ENCODE measurements around the gene EN2. TPM values are rescaled to one million over a fixed set of nuclear protein-coding genes. Genes with fewer than 3 reads are reported as not detected.
A peak's percentile ranks its signal among the peaks of the same experiment; 100 is the strongest.

The EN2 gene
- total RNA-seq, 2 experiments from 2014 or later = not detected

DNA sequence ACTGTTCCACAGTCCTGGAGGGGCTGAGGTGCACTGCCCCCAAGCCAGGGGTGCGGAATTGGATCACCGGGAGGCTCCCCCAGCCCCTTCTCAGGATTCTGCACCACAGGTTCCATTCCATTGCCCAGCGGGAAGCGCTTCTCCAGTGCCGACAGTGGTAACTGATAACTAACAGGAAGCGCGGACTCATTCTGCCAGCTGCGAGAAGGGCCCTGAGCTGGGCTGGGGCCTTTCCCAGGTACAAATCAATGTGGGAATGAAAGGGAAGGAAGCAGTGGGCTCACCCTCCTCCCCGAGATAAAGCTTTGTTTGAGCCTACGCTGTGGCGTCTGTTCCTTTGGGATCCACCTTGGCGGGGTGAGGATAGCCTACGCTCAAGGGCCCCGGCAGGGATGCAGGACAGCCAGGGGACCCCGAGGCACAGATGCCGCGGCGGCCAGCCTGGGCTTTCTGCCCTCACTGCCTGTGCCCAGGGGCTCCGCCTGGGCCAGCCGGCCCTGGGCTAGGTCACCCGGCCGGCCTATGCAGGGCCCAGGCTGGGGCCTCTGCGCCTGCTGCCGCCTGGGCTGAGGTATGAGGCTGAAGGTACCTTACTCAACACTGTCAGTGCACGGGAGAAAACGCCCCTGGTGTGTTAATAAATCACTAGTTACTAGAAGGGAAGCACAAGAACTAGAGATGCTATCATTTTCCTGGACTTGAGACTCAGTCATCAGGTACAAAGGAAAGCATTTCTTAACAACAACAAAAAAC, 39.4 kb downstream of the EN2 start:
- Mint-ChIP-seq H3K27me3 (peaks cover 39% of the 10 kb centered on the region), H3K4me1 (no peaks in the 10 kb centered on the region), H3K27ac (no peak overlapping the region), H3K4me3 (no peak overlapping the region), H3K36me3 (no peaks in the 10 kb centered on the region), H3K9me3 (no peaks in the 10 kb centered on the region)
- POLR2A ChIA-PET = no interaction called here
- DNase-seq = no peak
- no peak for ATAC-seq (ENCODE audit: low read depth)

DNA sequence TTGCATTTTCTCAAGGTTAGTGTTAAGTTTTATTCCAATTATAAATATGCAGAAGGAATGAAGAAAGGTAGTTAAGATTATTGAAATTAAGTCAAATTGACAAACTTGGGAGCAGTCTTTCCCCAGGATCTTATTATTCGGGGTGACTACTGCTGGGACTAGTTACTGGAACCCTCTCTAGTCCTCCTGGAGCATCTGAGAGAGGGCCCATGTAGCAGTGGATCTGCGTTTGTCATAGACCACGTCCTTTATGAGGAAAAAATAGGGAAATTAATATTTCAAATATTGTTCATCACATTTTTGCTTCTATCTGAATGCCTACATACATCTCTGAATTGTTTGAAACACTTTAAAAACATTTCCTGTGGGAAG, 47.5 kb downstream of the EN2 start:
- H3K4me1 Mint-ChIP-seq = peaks cover 15% of the 10 kb centered on the region
- H3K9me3 Mint-ChIP-seq = peaks cover 2% of the 10 kb centered on the region
- no peak overlapping the region for H3K4me3 Mint-ChIP-seq
- POLR2A ChIA-PET = no interaction called here
- DNase-seq = no peak
- H3K27ac Mint-ChIP-seq = no peak overlapping the region
- peaks cover 4% of the 10 kb centered on the region for H3K36me3 Mint-ChIP-seq
- peaks cover 90% of the 10 kb centered on the region for H3K27me3 Mint-ChIP-seq
- no peak for ATAC-seq (ENCODE audit: low read depth)

DNA sequence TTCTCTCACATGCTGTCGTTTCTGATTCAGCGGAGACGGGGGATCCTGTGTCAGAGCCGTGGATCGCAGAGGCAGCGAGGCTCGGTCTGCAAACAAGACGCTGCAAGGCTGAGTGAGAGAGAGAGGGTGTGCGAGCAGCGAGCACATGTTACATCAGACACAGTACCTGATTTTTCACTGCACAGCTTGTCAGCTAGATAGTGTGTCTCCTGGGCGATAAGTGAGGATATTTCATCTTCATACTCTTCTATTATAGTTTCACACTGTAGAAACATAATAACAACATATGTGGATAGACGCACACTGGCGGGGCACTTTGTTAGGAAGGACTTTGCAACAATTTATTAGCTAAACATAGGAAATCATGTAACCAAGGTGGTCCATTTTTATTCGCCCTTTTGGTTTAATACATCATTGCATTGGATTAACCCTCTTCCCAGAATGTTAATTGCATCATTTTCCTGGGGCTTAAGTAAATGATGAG, 49.0 kb downstream of the EN2 start:
- Mint-ChIP-seq H3K4me3 (no peak overlapping the region), H3K27ac (no peak overlapping the region), H3K9me3 (peaks cover 2% of the 10 kb centered on the region), H3K36me3 (peaks cover 4% of the 10 kb centered on the region), H3K27me3 (peaks cover 93% of the 10 kb centered on the region), H3K4me1 (peaks cover 16% of the 10 kb centered on the region)
- no peak for DNase-seq
- no peak for ATAC-seq (ENCODE audit: low read depth)
- POLR2A ChIA-PET = no interaction called here

DNA sequence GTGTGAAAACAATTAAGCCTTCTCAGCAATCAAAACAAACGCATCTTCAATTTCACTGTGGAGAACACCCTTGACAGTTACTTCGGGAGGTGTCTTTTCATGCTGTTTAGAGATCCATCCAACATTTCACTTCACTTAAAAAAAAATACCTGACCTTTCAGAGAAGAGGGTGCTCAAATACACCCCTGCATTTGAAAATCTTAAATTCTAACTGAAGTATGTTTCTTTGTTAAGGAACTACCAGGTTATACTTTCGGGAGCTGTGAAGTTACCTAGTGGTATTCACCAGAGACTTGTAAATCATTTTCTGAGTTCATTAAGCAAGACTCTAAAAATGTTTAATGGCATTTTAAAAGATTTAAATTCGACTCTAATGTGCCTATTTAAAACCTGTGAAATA, 49.6 kb downstream of the EN2 start:
- peaks cover 16% of the 10 kb centered on the region for H3K4me1 Mint-ChIP-seq
- POLR2A ChIA-PET = no interaction called here
- H3K4me3 Mint-ChIP-seq = no peak overlapping the region
- H3K9me3 Mint-ChIP-seq = peaks cover 2% of the 10 kb centered on the region
- no peak overlapping the region for H3K27ac Mint-ChIP-seq
- H3K27me3 Mint-ChIP-seq = peaks cover 94% of the 10 kb centered on the region
- ATAC-seq (ENCODE audit: low read depth) (no peak), DNase-seq (no peak)
- H3K36me3 Mint-ChIP-seq = peaks cover 4% of the 10 kb centered on the region

DNA sequence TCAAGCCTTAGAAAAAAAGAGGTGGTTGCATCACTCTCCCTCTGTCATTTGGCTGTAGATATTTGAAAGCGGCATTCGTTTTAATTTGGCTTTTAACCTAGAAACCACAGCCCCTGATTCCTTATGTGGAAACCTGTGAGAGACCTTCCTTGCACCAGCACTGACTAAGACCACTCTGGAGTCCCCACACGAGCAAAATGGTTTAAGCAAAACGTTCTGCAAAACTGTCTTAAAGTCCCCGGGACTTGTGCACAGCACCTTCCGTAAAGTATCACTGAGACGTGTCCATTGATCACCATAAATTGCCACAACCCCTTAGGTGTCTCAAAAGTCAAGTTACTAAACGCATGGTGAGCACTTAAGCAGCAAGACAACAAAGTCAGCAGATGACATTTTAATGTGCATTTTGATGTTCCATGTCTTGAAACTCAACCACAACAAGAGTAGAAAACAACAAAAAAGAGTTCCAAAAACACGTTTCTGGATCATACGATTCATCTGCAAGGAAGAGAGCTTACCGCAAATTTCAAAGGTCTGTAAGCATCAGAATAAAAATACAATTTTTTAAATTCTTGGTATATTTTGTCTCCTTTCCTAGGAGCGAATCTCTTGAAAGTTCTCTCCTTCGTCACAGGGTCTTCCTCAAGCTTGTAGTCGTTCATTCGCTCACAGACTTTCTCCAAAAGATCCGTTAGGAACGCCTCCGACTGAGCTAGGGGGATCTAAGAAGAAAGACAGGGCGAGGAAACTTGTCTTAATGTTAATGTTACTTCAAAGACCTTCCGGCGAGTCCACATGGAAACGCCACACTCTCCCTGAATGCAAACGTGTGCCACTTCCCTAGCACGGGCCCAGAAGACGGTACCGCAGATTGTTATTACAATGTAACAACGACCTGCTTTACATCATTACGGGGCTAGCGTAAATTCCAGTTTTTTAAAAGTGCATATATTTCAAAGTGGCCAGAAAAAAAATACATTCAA, 50.7 kb downstream of the EN2 start:
- DNase-seq (no peak), ATAC-seq (ENCODE audit: low read depth) (no peak)
- peak overlapping the region; percentile 76 for H3K4me3 Mint-ChIP-seq
- H3K9me3 Mint-ChIP-seq = peaks cover 2% of the 10 kb centered on the region
- peaks cover 4% of the 10 kb centered on the region for H3K36me3 Mint-ChIP-seq
- H3K27ac Mint-ChIP-seq = peak overlapping the region; percentile 80
- peaks cover 16% of the 10 kb centered on the region for H3K4me1 Mint-ChIP-seq
- H3K27me3 Mint-ChIP-seq = peaks cover 92% of the 10 kb centered on the region
- POLR2A ChIA-PET = no interaction called here

DNA sequence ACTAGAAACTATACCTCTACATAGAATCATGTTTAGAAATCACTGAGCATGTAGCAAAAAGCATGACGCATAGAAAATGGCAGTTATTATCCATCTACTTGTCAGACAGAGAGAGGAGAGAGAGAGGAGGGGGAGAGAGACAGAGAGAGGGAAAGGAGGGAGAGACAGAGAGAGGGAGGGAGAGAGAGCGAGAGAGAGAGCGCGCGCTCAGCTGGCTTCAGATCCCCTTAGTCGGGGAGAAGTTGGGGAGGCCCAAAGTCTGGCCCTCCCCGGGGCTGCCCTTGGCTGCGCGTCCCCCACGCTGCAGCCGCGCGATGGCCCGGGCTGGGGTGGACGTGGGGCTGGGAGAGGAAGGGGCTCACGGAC, 51.4 kb downstream of the EN2 start:
- POLR2A ChIA-PET = no interaction called here
- H3K27ac Mint-ChIP-seq = peak overlapping the region; percentile 80
- DNase-seq (no peak), ATAC-seq (ENCODE audit: low read depth) (no peak)
- peaks cover 92% of the 10 kb centered on the region for H3K27me3 Mint-ChIP-seq
- H3K4me3 Mint-ChIP-seq = peak overlapping the region; percentile 76
- peaks cover 16% of the 10 kb centered on the region for H3K4me1 Mint-ChIP-seq
- H3K9me3 Mint-ChIP-seq = peaks cover 2% of the 10 kb centered on the region
- peaks cover 4% of the 10 kb centered on the region for H3K36me3 Mint-ChIP-seq

DNA sequence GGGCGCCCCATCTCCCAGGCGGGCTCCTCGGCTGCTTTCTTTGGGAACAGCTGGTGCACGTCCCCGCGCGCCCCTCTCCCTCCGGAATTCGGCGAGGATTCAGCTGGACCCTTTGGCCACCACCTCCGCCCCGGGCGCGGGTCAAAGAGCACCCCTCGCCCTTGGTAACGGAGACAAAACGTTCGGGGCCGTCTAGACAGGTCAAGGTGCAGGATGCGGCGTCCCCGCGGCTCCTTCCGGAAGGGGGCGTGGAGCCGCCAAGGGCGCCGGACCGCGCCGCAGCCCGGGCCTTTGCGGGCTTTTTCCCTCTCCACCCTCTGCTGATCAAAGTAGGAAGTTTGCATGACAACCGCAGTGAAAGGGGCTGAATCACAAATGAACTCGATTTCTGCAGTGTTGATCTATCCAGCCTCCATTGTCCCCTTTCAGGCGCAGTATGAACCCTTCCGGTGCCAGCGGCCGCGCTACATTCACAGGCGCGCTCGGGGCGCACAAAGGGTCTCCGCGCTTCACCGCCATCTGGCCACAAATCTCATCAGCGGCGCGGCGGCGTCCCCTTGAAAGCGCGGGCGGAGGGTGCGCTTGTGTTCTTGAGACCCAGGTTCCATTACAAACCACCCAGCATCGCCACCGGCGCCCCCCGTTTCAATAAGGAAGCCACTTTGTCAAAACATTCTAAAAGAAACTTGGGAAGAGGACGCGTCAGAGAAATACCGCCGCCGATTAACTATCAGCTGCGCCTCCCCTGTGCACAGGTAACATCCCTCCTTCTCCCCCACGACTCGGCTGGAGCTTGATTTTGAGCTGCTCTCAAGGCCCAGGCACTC, 52.0 kb downstream of the EN2 start:
- no peak for ATAC-seq (ENCODE audit: low read depth)

DNA sequence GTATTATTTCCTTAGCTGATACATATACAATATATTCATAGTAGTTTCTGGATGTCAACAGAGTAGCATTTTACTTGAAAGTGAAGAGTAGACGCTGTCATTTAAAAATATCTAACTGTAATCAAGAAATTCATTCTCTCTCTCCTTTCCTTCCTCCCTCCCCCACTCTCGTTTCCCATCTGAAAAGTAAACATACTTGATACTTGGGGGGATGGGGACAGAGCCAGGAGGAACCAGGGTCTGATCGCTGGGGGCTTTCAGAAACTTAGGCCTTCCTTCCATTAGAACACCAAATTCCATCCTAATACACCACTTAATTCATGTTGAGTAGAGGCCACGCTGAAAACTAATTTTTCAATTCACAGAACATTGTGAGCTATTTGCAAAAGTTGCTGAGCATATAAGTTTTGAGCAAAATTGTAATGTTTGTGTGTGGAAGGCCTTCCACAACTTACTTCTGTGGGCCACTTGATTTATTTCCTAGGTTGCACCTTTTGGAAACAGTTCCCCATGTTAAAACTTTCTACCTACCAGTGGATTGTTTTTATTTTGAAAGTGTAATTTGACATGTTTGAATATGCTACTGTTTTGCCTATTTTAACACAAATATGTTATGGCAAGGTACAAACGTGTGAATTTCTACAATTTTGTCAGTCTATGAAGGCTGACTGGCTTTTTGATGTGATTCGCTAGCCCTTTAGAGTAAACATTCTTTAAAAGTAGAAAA, 53.2 kb downstream of the EN2 start:
- peaks cover 4% of the 10 kb centered on the region for H3K36me3 Mint-ChIP-seq
- POLR2A ChIA-PET = no interaction called here
- no peak for ATAC-seq (ENCODE audit: low read depth)
- H3K4me1 Mint-ChIP-seq = peaks cover 16% of the 10 kb centered on the region
- no peak overlapping the region for H3K27ac Mint-ChIP-seq
- H3K9me3 Mint-ChIP-seq = peaks cover 2% of the 10 kb centered on the region
- H3K27me3 Mint-ChIP-seq = peaks cover 87% of the 10 kb centered on the region
- no peak overlapping the region for H3K4me3 Mint-ChIP-seq
- no peak for DNase-seq

More for the DNA sequence above, 52.0 kb downstream of the EN2 start:
- peaks cover 16% of the 10 kb centered on the region for H3K4me1 Mint-ChIP-seq
- H3K27me3 Mint-ChIP-seq = peaks cover 89% of the 10 kb centered on the region
- no peak for DNase-seq
- POLR2A ChIA-PET = no interaction called here
- peak overlapping the region; percentile 20 for H3K27ac Mint-ChIP-seq
- peak overlapping the region; percentile 51 for H3K4me3 Mint-ChIP-seq
- H3K36me3 Mint-ChIP-seq = peaks cover 4% of the 10 kb centered on the region
- peaks cover 2% of the 10 kb centered on the region for H3K9me3 Mint-ChIP-seq

DNA sequence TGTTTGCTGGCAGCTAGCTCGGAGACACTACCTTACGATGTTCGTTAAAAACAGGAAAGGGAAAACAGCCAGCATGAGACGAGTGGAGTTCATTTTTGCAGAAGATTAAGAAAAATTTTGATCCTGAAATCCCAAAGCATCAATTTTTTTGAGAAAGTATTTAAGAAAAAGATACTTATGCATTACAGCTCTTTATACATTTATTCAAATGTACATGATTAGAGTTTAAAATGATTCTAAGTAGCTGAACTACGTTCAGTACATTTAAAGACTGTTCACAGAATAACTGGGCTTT, 53.7 kb downstream of the EN2 start:
- POLR2A ChIA-PET = no interaction called here
- Mint-ChIP-seq H3K4me3 (no peak overlapping the region), H3K9me3 (peaks cover 2% of the 10 kb centered on the region), H3K27ac (no peak overlapping the region), H3K27me3 (peaks cover 81% of the 10 kb centered on the region), H3K36me3 (peaks cover 4% of the 10 kb centered on the region), H3K4me1 (peaks cover 16% of the 10 kb centered on the region)
- DNase-seq (no peak), ATAC-seq (ENCODE audit: low read depth) (no peak)

DNA sequence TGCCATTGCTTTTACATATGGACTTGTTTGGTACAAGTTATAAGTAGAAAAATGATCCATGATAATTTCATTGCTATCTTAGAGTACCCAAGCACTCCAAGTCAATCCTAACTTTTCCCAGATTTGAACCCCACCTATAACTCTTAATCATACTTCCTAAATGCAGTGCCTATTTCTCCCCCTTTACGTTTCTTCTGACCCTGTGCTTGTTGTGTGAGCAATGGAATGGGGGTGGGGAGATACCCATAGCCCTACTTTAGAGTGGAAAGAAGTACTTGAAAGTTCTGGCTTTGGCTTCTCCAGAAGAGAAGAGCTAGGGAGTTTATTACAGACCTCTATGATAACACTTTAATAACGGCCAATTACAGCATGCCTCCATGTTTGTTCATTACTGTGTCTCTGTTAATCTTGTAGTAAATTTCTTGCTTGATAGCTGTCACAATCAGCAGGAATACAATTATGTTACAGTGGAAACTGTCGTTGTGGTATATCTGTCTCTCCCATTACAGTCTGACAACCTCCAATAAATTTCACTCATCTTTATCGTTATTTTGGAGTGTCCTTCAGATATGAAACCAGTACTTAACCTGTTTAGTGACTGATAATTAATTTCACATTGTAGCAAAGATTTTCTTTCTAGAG, 54.4 kb downstream of the EN2 start:
- peaks cover 75% of the 10 kb centered on the region for H3K27me3 Mint-ChIP-seq
- H3K4me1 Mint-ChIP-seq = peaks cover 11% of the 10 kb centered on the region
- no peak overlapping the region for H3K27ac Mint-ChIP-seq
- H3K4me3 Mint-ChIP-seq = no peak overlapping the region
- ATAC-seq (ENCODE audit: low read depth) = no peak
- no peak for DNase-seq
- POLR2A ChIA-PET = no interaction called here
- peaks cover 4% of the 10 kb centered on the region for H3K36me3 Mint-ChIP-seq
- H3K9me3 Mint-ChIP-seq = peaks cover 2% of the 10 kb centered on the region

DNA sequence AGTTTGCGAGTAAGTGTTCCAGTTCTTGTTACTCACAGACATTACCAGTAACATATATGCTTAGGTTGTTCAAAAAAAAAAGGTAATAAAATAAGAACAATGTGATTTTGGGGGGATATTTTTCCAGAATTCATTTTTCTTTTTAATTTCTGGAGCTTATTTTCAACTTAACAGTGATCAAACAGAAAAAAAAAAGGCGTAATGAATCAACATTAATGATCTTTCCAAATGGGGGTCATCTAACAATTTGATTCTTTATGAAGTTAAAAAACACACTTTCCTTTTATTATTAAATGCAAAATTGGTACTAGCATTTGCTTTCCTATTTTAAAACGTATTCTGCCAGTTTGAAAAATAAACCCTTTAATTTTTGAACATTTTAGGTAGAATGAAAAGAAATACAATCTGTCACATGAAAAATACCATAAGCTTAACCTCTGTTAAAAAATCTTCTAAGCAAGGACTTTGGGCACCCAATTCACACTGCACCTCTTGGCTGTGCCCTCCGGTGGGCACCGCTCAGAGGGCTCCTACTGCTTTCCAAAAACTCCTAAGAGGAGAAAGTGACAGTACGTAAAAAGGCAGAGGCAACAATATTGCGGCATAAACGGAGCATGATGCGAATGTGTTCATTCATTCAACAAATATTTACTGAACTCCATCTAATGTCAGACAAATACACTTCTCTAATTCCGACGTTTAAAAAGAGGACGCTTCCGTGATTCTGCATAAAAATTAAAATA, 55.8 kb downstream of the EN2 start:
- Mint-ChIP-seq H3K9me3 (peaks cover 2% of the 10 kb centered on the region), H3K27ac (no peak overlapping the region), H3K4me3 (no peak overlapping the region), H3K36me3 (peaks cover 4% of the 10 kb centered on the region), H3K4me1 (peaks cover 11% of the 10 kb centered on the region), H3K27me3 (peaks cover 66% of the 10 kb centered on the region)
- DNase-seq (no peak), ATAC-seq (ENCODE audit: low read depth) (no peak)
- POLR2A ChIA-PET = no interaction called here

DNA sequence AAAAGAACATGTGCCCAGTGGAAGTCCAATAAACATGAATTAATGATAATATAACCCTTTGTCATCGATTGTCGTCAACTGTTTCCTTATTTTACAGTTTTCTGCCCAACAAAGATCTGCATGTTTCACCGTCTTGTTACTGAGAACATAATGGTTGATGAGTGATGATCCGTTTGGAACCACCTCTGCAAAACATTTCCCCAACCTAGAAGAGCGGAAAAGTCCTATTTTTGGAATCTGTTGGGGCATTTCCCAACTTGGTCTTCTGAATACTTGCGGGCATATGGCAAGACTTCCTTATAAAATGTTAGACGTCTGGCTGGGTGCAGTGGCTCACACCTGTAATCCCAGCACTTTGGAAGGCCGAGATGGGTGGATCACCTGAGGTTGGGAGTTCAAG, 56.4 kb downstream of the EN2 start:
- peaks cover 7% of the 10 kb centered on the region for H3K4me1 Mint-ChIP-seq
- peaks cover under 1% of the 10 kb centered on the region for H3K9me3 Mint-ChIP-seq
- POLR2A ChIA-PET = no interaction called here
- no peak overlapping the region for H3K4me3 Mint-ChIP-seq
- ATAC-seq (ENCODE audit: low read depth) (no peak), DNase-seq (no peak)
- H3K36me3 Mint-ChIP-seq = peaks cover under 1% of the 10 kb centered on the region
- H3K27me3 Mint-ChIP-seq = peaks cover 62% of the 10 kb centered on the region
- H3K27ac Mint-ChIP-seq = no peak overlapping the region
